ENCODE measurements around the gene RPS6KB2. TPM values are rescaled to one million over a fixed set of nuclear protein-coding genes. Genes with fewer than 3 reads are reported as not detected.
A peak's percentile ranks its signal among the peaks of the same experiment; 100 is the strongest.

RPS6KB2 gene
- 21.6 and 23.6 TPM in 2 replicates for total RNA-seq (2014; rRNA removed; shearing (Covaris generic))
- polyA plus RNA-seq (2014; cell fraction: nucleus; rRNA removed) = 127 and 136 TPM in 2 replicates

DNA sequence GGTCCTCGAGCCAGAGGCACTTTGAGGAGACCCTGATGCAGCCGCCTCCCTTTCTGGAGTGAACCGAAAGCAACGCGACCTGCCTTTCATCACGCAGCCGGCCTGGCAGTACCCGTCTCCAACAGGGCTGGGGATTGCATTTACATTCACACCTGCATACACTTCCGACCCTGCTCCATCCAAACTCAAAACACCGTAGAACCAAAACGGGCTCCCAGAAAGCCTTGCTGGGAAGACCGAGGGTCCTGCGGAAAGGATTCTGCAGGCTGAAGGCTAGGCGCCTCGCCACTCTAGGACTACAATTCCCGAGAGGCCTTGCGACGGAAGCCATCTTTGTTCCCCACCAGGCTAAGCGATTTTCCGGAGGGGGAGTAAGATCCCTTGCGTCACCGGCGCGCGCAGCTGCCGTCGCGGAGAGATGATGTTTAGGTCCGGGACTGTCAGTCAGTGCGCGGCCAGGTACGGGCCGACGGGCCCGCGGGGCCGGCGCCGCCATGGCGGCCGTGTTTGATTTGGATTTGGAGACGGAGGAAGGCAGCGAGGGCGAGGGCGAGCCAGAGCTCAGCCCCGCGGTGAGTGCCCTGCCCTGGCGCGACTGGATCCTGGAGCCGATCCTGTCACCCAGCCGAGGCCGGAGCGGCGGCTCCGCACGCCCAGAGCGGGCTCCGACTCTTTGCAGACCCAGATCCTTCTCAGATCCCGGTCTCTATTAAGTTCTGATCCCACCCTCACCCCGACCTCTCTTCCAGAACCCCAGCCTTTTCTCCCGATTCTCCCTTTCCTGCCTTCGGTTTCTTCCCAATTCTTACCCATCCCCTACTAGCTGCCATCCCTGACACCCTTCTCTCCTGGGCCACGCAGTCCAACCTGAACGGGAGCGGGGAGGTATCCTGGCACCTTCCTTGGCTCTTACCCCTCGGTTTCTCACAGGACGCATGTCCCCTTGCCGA lies at the start of gene RPS6KB2:
RPS6KB2 (plus strand) TSS at position 443 of the 950 bp plus-strand sequence; CDS start at position 495, 52 bp downstream.
- peak; percentile 93 for DNase-seq (ENCODE audit: extremely low read depth, low read depth)

DNA sequence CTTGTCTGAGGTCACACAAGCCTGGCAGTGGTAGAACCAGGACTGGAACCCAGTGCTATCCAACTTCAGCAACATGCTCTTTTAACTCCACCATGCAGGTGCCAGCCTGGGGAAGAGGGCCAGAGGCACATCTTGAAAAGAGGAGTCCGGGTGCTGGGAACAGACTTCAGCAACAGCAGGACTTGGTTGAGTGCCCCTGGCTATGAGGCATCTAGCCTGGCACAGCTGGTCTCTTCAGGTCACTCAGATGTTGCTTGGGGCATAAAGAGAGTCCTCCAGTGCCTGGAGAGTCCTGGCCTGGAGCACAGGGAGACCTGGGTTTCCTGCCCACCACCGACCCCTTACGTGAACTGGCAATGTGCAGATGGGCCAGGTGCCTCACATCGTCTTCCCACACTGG lies 49.8 kb upstream of the RPS6KB2 start:
- no peak for DNase-seq (ENCODE audit: extremely low read depth, low read depth)

DNA sequence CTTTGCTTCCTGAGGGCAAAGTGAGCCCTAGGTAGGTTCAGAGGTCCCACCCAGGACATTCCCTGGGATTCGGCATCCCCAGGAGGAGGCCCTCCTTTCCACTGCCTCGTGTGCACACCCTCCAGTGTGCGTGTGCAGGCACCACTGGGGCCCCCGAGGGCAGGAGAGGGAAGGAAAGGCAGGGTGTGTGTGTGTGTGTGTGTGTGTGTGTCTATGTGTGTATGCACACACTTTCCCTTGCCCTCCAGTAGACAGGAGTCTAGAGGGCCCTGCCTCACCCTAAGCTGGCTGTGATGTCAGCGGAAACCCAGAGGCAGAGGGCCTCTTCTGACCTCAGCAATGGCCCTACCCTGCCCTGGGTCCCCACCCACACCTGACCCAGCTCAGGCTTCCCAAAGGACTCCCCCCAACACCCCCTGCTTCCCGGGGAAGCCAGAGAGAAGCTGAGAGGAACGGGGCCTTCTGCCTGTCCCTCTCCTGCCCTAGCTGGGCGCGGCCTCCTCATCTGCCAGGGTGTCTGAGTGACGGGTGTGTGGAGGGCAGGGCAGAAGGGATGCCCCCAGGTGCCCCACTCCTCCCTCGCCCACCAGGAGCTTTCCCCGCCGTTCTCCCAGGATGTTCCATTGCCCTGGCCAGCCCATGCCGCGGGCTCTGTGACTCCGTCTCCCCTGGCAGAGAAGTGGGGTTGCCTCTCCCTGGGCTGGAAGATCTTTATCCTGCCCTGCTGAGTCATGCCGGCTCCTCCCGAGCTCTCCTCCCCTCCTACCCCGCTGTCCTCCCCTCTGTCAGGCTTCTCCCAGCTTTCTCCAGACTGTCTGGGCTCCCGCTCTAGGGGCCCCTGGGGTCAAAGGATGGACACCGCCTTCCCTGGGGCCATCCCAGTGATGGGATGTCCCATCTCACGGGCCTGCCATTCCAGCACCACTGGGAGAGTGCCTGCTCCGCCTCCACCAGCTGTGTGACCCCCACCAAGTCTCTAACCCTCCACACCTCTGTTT lies 48.9 kb upstream of the RPS6KB2 start:
- DNase-seq (ENCODE audit: extremely low read depth, low read depth) = peak; percentile 64

DNA sequence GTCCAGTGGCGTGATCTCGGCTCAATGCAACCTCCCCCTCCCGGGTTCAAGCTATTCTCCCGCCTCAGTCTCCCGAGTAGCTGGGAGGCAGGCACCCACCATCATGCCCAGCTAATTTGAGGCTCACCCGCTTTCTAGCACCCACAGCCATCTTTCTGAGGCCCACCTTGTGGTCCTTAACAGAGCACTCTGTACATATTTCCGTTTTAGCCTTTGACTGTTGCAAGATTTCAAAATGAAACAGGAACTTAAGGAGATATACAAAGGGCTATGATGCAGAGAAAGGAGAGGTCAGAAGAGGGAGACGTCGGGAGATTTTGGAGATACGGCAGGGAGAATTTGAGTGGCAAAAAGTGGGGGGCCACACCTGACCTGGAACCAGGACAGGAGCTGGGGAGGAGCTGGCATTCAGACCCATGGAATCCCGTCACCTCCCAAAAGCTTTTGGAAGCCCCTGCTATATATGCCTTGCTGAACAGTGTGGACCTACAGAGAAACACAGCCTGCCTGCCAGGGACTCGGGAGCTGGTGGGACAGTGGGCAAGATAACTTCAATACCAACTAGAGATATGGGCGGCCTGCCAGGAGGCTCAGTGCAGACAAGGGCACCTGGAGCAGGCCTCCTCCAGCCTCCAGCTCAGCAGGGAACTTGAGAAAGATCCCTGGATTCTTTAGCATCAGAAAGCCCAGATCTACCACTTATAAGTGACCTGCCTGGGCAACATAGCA lies 46.9 kb upstream of the RPS6KB2 start:
- DNase-seq (ENCODE audit: extremely low read depth, low read depth) = no peak

DNA sequence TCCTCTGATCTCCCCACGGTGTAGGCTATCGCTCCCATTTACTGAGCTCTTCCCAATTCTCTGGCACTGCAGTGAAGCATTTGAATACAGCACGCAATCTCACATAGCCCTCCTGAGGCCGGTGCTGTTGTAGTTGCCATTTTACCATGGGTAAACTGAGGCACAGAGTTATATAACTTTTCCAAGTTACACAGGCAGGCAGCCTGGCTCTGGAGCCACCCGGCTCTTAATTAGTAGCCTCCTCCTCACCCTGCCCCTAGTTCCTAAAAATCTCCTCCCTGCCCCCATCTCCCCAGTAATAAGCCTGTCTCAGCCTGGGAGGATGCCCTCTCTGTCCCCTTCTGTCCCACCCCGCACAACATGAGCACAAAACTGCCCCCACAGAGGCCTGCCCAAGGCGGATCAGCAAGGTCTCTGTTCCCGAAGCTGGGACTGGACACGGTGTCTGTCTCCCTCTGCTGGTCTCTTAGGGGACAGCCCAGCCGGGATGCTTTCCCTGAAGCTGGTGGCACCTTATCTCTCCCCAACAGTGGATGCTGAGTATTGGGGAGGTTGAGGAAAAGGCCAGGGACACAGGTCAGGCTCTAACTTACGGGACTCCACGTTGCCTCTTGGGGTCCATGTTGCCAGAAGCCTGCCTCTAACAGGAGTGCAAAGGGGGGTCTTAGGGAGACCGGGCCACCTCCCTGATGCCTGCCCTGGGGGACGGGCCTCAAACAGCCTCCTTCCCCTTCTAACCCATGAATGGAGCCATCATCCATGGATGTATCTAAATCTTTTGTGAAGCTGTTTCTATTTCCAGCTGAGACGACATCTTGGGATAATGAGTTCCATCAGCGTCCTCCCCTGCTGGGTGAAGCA lies 45.8 kb upstream of the RPS6KB2 start:
- DNase-seq (ENCODE audit: extremely low read depth, low read depth) = peak; percentile 76

DNA sequence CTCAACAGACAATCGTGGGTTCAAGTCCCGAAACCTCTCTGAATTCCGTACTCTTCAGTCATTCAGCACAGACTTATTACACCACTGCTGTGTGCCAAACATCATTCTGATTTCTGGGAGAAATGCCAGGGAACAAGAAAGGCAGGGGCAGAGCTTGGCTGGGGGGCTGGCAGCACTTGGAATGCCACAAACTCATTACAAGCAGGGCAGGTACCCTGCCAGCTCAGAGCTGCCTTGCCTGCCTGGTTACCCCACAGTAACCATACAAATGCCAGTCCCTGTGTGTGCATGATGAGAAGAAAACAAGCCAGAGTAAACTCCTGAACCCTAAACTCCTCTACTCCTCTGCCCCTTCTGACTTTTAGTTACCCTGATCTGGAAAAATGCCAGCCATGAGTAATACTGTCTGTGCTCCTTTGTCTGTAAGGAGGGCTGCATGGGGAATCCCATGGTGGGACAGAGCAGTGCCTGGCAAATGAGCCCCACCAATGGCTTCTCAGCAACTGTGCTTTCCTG lies 43.4 kb upstream of the RPS6KB2 start:
- DNase-seq (ENCODE audit: extremely low read depth, low read depth) = no peak

DNA sequence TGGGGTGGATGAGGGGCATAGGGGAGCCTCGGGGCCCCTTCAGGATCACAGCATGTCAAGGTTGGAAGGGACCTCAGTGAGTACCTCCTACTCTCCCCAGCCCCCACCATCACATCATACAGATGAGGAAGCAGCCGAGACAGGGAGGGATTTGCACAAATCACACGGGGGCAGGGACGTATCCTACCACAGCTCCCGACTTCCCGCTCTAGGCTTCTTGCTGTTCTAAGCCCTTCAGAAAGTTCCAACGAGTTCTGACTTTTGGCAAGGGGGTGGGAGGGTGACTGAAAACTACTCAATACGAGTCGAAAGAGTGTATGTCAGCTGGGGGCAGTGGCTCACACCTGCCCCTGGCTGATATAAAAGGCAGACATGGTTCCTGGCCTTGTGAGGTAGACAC lies 41.2 kb upstream of the RPS6KB2 start:
- DNase-seq (ENCODE audit: extremely low read depth, low read depth) = no peak

DNA sequence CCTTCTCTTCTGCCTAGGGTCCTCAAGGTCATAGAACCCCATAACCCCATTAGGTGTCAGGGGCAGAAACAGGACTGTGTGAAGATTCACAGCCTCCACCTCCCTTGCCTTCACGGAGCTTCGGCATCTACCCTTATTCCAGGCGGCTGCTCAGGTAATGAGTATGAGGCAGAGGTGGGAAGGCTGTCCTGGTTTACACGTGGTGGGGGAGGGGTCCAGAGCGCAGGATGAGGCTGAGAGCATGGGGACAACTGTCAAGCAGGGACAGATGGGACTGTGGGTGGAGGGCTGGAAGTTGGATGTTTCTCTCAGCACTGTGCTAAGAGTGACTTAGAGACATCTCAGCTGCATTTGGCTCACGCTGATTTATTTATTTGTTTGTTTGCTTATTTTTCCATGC lies 40.8 kb upstream of the RPS6KB2 start:
- no peak for DNase-seq (ENCODE audit: extremely low read depth, low read depth)

DNA sequence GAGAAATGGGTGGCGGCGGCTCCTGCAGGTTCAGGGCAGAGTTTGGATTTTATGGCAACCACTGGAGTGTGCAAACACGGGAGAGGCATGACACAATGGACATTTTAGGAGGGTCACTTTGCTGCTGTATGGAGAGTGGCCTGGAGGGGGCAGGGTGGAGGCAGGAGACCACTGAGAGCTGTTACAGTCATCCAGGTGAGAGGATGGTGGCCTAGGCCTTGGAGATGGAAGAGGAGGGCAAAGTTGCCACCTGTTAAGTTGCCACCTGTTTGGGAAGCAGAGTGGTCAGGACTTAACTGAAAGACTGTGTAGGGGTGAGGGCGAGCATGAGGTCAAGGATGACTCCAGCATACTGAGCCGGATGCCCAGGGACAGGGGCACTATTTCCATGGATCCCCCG lies 38.8 kb upstream of the RPS6KB2 start:
- no peak for DNase-seq (ENCODE audit: extremely low read depth, low read depth)

DNA sequence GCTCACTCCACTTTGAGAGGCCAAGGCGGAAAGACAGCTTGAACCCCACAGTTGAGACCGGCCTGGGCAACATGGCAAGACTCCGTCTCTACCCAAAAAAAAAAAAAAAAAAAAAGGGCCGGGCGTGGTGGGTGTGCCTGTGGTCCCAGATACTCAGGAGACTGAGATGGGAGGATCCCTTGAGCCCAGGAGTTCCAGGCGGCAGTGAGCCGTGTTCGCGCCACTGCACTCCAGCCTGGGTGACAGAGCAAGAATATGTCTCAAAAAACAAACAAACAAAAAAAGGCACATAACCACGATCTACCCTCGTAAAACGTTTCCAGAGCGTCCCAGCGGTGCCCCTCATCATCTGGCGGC lies 37.4 kb upstream of the RPS6KB2 start:
- no peak for DNase-seq (ENCODE audit: extremely low read depth, low read depth)

DNA sequence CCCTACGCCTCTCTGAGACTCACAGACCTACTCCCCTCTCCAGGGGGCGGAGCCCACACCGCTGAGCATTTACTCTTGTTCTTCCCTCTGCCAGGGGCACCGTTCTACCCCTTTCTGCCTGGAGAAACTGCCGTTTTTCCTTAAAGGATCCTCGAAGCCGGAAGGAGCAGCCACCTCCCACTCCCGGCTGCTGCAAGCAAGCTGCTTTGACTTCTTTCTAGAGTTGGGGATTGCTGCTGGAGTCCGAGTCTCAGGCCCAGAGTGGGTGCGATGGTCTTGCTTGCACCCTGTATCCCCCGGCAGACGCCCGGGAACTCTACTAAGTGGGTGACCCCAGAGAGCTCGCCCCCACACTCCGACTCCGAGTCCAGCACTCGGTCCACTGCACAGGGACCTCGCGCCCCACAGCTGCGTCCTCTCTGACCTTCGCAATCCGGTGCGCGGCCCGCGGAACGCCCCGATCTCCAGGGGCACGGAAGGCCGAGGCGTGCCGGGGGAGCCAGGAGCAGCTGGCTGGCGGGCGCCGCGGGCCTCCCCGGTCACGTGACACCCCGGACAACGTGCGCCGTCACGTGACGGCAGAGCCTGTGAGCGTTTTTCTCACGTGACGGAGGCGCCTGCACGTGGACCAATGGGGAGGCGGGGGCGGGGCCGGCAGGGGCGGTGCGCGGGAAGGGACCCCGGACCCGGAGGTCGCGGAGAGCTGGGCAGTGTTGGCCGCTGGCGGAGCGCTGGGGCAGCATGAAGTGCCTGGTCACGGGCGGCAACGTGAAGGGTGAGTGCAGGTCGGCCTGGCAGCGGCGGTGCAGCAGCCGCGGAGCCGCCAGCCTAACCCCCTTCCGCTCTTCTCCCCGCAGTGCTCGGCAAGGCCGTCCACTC lies 36.8 kb upstream of the RPS6KB2 start, which contains the start of gene RAD9A:
RAD9A (plus strand) TSS at position 683 of the 879 bp plus-strand sequence; CDS start at position 742, 59 bp downstream.
- peak; percentile 82 for DNase-seq (ENCODE audit: extremely low read depth, low read depth)

DNA sequence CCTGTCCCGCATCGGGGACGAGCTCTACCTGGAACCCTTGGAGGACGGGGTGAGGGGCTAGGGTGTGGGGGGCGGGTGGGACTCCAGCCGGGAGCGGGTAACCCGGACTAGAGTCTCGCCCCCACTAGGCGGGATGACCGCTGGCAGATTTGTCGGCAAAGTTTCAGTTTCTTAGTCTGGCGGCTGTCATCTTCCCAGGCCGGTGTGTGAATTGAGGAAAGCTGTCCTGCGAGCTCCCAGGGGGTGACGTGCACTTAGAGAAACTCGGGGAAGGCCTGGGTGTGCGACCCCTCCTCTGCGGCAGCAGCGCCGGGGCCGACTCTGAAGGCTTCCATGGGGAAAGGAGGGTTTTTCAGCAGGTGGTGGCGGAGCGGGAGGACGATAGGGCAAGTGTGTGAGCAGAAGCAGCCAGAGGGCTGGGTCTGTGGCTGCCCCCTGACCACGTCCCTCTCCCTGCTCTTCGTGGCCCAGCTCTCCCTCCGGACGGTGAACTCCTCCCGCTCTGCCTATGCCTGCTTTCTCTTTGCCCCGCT lies 36.0 kb upstream of the RPS6KB2 start:
- DNase-seq (ENCODE audit: extremely low read depth, low read depth) = no peak

DNA sequence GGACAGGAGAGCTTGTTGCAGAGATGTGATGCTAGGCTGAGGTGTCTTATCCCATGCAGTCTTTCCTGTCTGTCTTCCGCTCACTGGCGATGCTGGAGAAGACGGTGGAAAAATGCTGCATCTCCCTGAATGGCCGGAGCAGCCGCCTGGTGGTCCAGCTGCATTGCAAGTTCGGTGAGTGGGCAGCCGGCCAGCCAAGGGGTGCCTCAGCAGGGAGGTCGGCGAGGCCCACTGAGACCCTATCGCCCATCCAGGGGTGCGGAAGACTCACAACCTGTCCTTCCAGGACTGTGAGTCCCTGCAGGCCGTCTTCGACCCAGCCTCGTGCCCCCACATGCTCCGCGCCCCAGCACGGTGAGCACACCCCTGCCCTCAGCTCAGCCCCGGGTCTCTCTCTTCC lies 34.9 kb upstream of the RPS6KB2 start:
- DNase-seq (ENCODE audit: extremely low read depth, low read depth) = no peak

DNA sequence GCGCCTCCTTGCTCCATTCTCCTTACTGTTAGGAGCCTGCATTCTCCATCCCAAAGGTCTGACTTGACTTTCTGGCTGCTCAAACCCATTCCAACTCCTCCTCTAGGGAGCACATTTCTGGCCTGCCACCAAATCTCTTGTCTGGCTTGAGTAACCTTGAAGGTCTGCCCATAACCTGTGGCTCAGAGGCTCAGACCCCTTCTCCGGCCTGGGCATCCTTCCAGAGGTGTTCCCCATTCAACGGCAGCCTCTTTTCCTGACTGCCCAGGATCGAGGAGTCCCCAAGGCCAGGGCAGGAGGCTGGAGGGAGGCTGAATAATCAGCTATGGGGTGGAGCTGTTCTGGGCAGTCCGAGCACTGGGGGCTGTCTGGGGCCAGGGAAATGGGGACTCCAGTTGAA lies 34.3 kb upstream of the RPS6KB2 start:
- DNase-seq (ENCODE audit: extremely low read depth, low read depth) = no peak

DNA sequence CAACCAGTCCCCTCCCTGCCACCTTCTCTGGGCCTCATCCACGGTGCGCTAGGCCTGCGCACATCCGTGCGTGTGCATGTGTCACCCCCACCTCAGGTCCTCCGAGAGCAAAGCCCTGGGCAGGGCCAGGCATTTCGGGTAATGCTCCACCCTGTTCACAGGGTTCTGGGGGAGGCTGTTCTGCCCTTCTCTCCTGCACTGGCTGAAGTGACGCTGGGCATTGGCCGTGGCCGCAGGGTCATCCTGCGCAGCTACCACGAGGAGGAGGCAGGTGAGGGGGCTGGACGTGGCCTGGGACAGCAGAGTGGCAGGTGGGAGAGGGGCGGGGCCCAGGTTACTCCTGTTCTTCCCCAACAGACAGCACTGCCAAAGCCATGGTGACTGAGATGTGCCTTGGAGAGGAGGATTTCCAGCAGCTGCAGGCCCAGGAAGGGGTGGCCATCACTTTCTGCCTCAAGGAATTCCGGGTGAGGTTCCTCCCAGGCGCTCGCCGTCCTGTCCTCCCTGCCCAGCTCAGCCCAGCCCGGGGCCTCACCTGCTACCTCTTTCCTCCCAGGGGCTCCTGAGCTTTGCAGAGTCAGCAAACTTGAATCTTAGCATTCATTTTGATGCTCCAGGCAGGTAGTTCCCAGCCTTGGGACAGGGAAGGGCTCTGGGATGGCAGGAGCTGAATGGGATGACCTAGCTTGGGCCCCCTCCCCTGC lies 32.6 kb upstream of the RPS6KB2 start:
- DNase-seq (ENCODE audit: extremely low read depth, low read depth) = no peak

DNA sequence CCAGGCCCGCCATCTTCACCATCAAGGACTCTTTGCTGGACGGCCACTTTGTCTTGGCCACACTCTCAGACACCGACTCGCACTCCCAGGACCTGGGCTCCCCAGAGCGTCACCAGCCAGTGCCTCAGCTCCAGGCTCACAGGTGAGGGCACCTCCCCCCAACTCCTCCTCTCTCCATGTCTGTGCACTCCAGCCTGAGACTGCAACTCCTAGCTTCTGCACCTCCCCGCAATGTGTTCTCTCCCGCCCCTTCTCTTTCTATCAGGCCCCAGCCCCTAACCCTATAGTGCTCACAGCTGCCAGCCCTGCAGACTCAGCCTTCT lies 32.1 kb upstream of the RPS6KB2 start:
- no peak for DNase-seq (ENCODE audit: extremely low read depth, low read depth)

DNA sequence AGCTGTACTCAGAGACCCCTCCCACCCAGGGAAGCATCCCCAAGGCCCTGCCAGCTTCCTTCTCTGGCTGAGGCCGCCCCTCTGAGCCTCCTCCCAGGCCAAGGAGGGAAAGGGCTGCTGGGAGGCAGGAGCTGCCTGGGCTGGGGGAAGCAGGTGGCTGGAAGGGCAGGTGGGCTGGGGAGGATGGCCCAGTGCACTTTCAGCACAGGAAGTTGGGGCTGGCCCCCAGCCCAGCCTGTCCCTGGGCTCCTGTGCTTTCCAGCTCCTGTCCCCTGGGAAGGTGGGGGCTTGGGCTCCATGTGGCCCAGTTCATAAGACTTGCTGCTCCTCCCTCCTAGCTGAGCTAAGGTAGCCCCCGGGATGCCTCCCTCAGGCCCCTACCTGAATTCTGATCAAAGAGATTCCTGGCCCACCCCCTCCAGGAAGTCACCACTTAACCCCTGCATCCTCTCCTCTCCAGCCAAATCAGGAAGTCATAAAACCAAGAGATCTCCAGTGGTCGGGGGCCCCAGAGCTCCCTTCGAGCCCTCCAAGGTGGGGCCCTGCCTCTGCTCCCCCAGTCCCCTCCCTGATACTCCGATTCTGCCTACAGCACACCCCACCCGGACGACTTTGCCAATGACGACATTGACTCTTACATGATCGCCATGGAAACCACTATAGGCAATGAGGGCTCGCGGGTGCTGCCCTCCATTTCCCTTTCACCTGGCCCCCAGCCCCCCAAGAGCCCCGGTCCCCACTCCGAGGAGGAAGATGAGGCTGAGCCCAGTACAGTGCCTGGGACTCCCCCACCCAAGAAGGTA lies 31.5 kb upstream of the RPS6KB2 start:
- no peak for DNase-seq (ENCODE audit: extremely low read depth, low read depth)

Measured in NCI-H460 (cell line).